ENCODE data around the gene BTBD9.

BTBD9 gene

GRCh38 chr6:38648629-38649028 lies 8.9 kb upstream of the BTBD9 start:
- TF ChIP-seq ZNF70 (CRISPR knock-in tag; IDR thresholded peaks at IDR 0.05) (no peak), GLIS3 (CRISPR knock-in tag; IDR thresholded peaks at IDR 0.05) (no peak), PPARA (CRISPR knock-in tag; IDR thresholded peaks at IDR 0.05; ENCODE audit: borderline replicate concordance) (no peak), BACH2 (CRISPR knock-in tag; IDR thresholded peaks at IDR 0.05; ENCODE audit: borderline replicate concordance) (no peak), ZNF8 (CRISPR knock-in tag; IDR thresholded peaks at IDR 0.05) (no peak), SNAI2 (CRISPR knock-in tag; IDR thresholded peaks at IDR 0.05) (no peak), TSHZ2 (CRISPR knock-in tag; IDR thresholded peaks at IDR 0.05) (no peak), CSRNP3 (CRISPR knock-in tag; IDR thresholded peaks at IDR 0.05) (no peak), TOX (CRISPR knock-in tag; IDR thresholded peaks at IDR 0.05; ENCODE audit: borderline replicate concordance) (no peak), PATZ1 (CRISPR knock-in tag; IDR thresholded peaks at IDR 0.05; ENCODE audit: borderline replicate concordance) (no peak)
- ATAC-seq = no peak

GRCh38 chr6:38646166-38646878 lies 6.6 kb upstream of the BTBD9 start:
- peak; percentile 34; the same call in 1 of the 3 replicates for ATAC-seq
- TF ChIP-seq PPARA (CRISPR knock-in tag; IDR thresholded peaks at IDR 0.05; ENCODE audit: borderline replicate concordance) = no peak
- TF ChIP-seq CSDC2 (CRISPR knock-in tag; IDR thresholded peaks at IDR 0.05) = no peak
- no peak for TF ChIP-seq ARNTL (CRISPR knock-in tag; IDR thresholded peaks at IDR 0.05; ENCODE audit: borderline replicate concordance, low read depth)
- TF ChIP-seq CSRNP3 (CRISPR knock-in tag; IDR thresholded peaks at IDR 0.05) = no peak
- no peak for TF ChIP-seq ESRRG (CRISPR knock-in tag; IDR thresholded peaks at IDR 0.05)
- no peak for TF ChIP-seq ZFP3 (CRISPR knock-in tag; IDR thresholded peaks at IDR 0.05)
- no peak for TF ChIP-seq BACH2 (CRISPR knock-in tag; IDR thresholded peaks at IDR 0.05; ENCODE audit: borderline replicate concordance)
- no peak for TF ChIP-seq SNAI2 (CRISPR knock-in tag; IDR thresholded peaks at IDR 0.05)
- no peak for TF ChIP-seq CREB5 (CRISPR knock-in tag; IDR thresholded peaks at IDR 0.05; ENCODE audit: low read depth)
- no peak for TF ChIP-seq TSHZ2 (CRISPR knock-in tag; IDR thresholded peaks at IDR 0.05)
- no peak for TF ChIP-seq ZNF70 (CRISPR knock-in tag; IDR thresholded peaks at IDR 0.05)
- no peak for TF ChIP-seq GLIS3 (CRISPR knock-in tag; IDR thresholded peaks at IDR 0.05)
- no peak for TF ChIP-seq TOX (CRISPR knock-in tag; IDR thresholded peaks at IDR 0.05; ENCODE audit: borderline replicate concordance)
- no peak for TF ChIP-seq ZC3H10 (CRISPR knock-in tag; IDR thresholded peaks at IDR 0.05)
- no peak for TF ChIP-seq ISL1 (CRISPR knock-in tag; IDR thresholded peaks at IDR 0.05)
- no peak for TF ChIP-seq PATZ1 (CRISPR knock-in tag; IDR thresholded peaks at IDR 0.05; ENCODE audit: borderline replicate concordance)
- no peak for TF ChIP-seq ZNF565 (CRISPR knock-in tag; conservative IDR thresholded peaks at IDR 0.05; ENCODE audit: low read depth)
- no peak for TF ChIP-seq POU6F1 (CRISPR knock-in tag; IDR thresholded peaks at IDR 0.05; ENCODE audit: borderline replicate concordance, low read depth)
- TF ChIP-seq RARB (CRISPR knock-in tag; IDR thresholded peaks at IDR 0.05) = no peak
